Effector CD4-positive, alpha-beta T cell (primary cell): ENCODE results near the gene ZBTB7C.

ENCODE experiments used
- DNase-seq: peaks from one replicate; pipeline ENCODE4 v3.0.0-alpha.2; 2020

ZBTB7C gene

GRCh38 chr18:48244530-48244929 is 164.7 kb downstream of the ZBTB7C start:
- DNase-seq, result no peak

GRCh38 chr18:48238636-48239035 is 170.5 kb downstream of the ZBTB7C start:
- no peak for DNase-seq

GRCh38 chr18:48238206-48238605 is 171.0 kb downstream of the ZBTB7C start:
- no peak for DNase-seq

GRCh38 chr18:48236822-48237221 is 172.4 kb downstream of the ZBTB7C start:
- no peak for DNase-seq

- no peak for DNase-seq
Measured at GRCh38 chr18:48230467-48231113, 178.6 kb downstream of the ZBTB7C start.

- DNase-seq, result no peak
Measured at GRCh38 chr18:48229552-48229981, 179.6 kb downstream of the ZBTB7C start.

- DNase-seq, result no peak
Measured at GRCh38 chr18:48228841-48229240, 180.3 kb downstream of the ZBTB7C start.

- no peak for DNase-seq
Measured at GRCh38 chr18:48228301-48228715, 180.9 kb downstream of the ZBTB7C start.

- no peak for DNase-seq
Measured at GRCh38 chr18:48227206-48227605, 182.0 kb downstream of the ZBTB7C start.

GRCh38 chr18:48226401-48226800 is 182.8 kb downstream of the ZBTB7C start:
- DNase-seq, result no peak

GRCh38 chr18:48222118-48222517 is 187.1 kb downstream of the ZBTB7C start:
- no peak for DNase-seq

GRCh38 chr18:48219810-48220499 is 189.2 kb downstream of the ZBTB7C start:
- no peak for DNase-seq

- no peak for DNase-seq
Measured at GRCh38 chr18:48219037-48219809, 190.0 kb downstream of the ZBTB7C start.

GRCh38 chr18:48218285-48219022 is 190.7 kb downstream of the ZBTB7C start:
- no peak for DNase-seq

GRCh38 chr18:48217258-48218250 is 191.6 kb downstream of the ZBTB7C start:
- no peak for DNase-seq

GRCh38 chr18:48216639-48217257 is 192.4 kb downstream of the ZBTB7C start:
- DNase-seq, result no peak

- DNase-seq, result no peak
Measured at GRCh38 chr18:48215876-48216638, 193.1 kb downstream of the ZBTB7C start.

GRCh38 chr18:48213791-48214190 is 195.4 kb downstream of the ZBTB7C start:
- no peak for DNase-seq

GRCh38 chr18:48208432-48209140 is 200.6 kb downstream of the ZBTB7C start:
- no peak for DNase-seq

- DNase-seq, result no peak
Measured at GRCh38 chr18:48207733-48208132, 201.4 kb downstream of the ZBTB7C start.
